ENCODE data around the gene PPP2R2C. TPM values are rescaled to one million over a fixed set of nuclear protein-coding genes. Genes with fewer than 3 reads are reported as not detected.

Gene PPP2R2C
- total and polyA plus RNA-seq, 2 of the 4 experiments (the other 2 are of a cell fraction) = 0.03 TPM; not detected in 1

GRCh38 chr4:6464842-6465588 lies 7.4 kb downstream of the PPP2R2C start:
- H3K56ac ChIP-seq (ENCODE audit: extremely low read depth, insufficient read depth, low read length) = no peak overlapping the region
- H4K5ac ChIP-seq (ENCODE audit: low read depth, low read length) = no peak overlapping the region
- no peak overlapping the region for H3K4me2 ChIP-seq (ENCODE audit: low read depth, low read length)
- dilution Hi-C loops (cut with HindIII; ENCODE audit: low sequenced_read_pairs, unreplicated experiment) (no loop called here), intact Hi-C loops (cut with micrococcal nuclease) (no loop called here), in situ Hi-C loops (cut with MboI; ENCODE audit: low sequenced_read_pairs) (no loop called here)
- H2BK15ac ChIP-seq (ENCODE audit: low read depth, low read length) = no peak overlapping the region
- H3K4me3 ChIP-seq (ENCODE audit: insufficient read depth, low read depth, low read length) = no peak overlapping the region
- H3K9me3 ChIP-seq (ENCODE audit: control insufficient read depth, insufficient read depth, low read length) = no peaks in the 10 kb centered on the region
- no peaks in the 10 kb centered on the region for H3K36me3 ChIP-seq (ENCODE audit: control insufficient read depth, insufficient read depth, low read length)
- POLR2A ChIA-PET (ENCODE audit: unreplicated experiment) = no interaction called here
- no peak overlapping the region for H2BK5ac ChIP-seq (ENCODE audit: low read depth, low read length, poor library complexity, severe bottlenecking)
- no TSS peak for BruUV-seq (replicated peaks)
- CTCF ChIA-PET = no interaction called here
- H2BK120ac ChIP-seq (ENCODE audit: low read depth, low read length) = no peak overlapping the region
- H3K18ac ChIP-seq (ENCODE audit: low read depth, low read length) = no peak overlapping the region
- TF ChIP-seq MAFK (IDR thresholded peaks at IDR 0.05; ENCODE audit: low read depth, low read length) = no peak
- TF ChIP-seq FOS (IDR thresholded peaks at IDR 0.05; ENCODE audit: low read depth, low read length) = no peak
- TF ChIP-seq RFX5 (IDR thresholded peaks at IDR 0.05; ENCODE audit: low read depth, low read length) = no peak
- TF ChIP-seq, protein P1, sequence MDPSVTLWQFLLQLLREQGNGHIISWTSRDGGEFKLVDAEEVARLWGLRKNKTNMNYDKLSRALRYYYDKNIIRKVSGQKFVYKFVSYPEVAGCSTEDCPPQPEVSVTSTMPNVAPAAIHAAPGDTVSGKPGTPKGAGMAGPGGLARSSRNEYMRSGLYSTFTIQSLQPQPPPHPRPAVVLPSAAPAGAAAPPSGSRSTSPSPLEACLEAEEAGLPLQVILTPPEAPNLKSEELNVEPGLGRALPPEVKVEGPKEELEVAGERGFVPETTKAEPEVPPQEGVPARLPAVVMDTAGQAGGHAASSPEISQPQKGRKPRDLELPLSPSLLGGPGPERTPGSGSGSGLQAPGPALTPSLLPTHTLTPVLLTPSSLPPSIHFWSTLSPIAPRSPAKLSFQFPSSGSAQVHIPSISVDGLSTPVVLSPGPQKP (IDR thresholded peaks at IDR 0.05; ENCODE audit: borderline replicate concordance, low read depth, low read length) = no peak
- no peak for TF ChIP-seq RCOR1 (IDR thresholded peaks at IDR 0.05; ENCODE audit: insufficient replicate concordance, low read length)
- no peak for TF ChIP-seq CHD1 (IDR thresholded peaks at IDR 0.05; ENCODE audit: low read depth, low read length)
- no peak for TF ChIP-seq NFE2L2 (IDR thresholded peaks at IDR 0.05; ENCODE audit: low read depth, low read length)
- no peak for TF ChIP-seq SMC3 (IDR thresholded peaks at IDR 0.05; ENCODE audit: low read depth, low read length)
- TF ChIP-seq MAZ (IDR thresholded peaks at IDR 0.05; ENCODE audit: borderline replicate concordance, low read depth, low read length) = no peak
- TF ChIP-seq MXI1 (IDR thresholded peaks at IDR 0.05; ENCODE audit: borderline replicate concordance, low read depth, low read length) = no peak
- TF ChIP-seq POLR2A (IDR thresholded peaks at IDR 0.05; ENCODE audit: low read depth, low read length) = no peak
- no peak for TF ChIP-seq CTCF (conservative IDR thresholded peaks at IDR 0.05; ENCODE audit: low read depth, low read length)
- no peak for TF ChIP-seq USF2 (IDR thresholded peaks at IDR 0.05; ENCODE audit: low read depth, low read length)
- no peak for TF ChIP-seq CEBPB (IDR thresholded peaks at IDR 0.05; ENCODE audit: low read depth, low read length)
- no peak for TF ChIP-seq RAD21 (IDR thresholded peaks at IDR 0.05; ENCODE audit: low read length)
- TF ChIP-seq BHLHE40 (IDR thresholded peaks at IDR 0.05; ENCODE audit: low read depth, low read length) = no peak
- no peak overlapping the region for H4K8ac ChIP-seq (ENCODE audit: low read depth in 2 of 2, low read length in 2 of 2)
- no peak overlapping the region for H3K27ac ChIP-seq (ENCODE audit: insufficient read depth, low read length)
- H4K20me1 ChIP-seq (ENCODE audit: insufficient read depth, low read length) = no peaks in the 10 kb centered on the region
- no peak overlapping the region for H3K9ac ChIP-seq (ENCODE audit: low read depth, low read length)
- H3K9me1 ChIP-seq (ENCODE audit: insufficient read depth, low read length) = no peaks in the 10 kb centered on the region
- H3K4me1 ChIP-seq (ENCODE audit: control insufficient read depth, insufficient read depth, low read length) = no peaks in the 10 kb centered on the region
- peaks cover 26% of the 10 kb centered on the region for H3K27me3 ChIP-seq (ENCODE audit: control insufficient read depth, insufficient read depth, low read length)
- H2AFZ ChIP-seq (replicated peaks; ENCODE audit: low read length, poor library complexity) = no peak overlapping the region
- no peak overlapping the region for H3K4ac ChIP-seq (ENCODE audit: low read depth, low read length)
- no peak overlapping the region for H4K91ac ChIP-seq (ENCODE audit: insufficient read depth, low read depth, low read length)
- H2AK5ac ChIP-seq (ENCODE audit: low read depth, low read length) = no peak overlapping the region
- no peak overlapping the region for H2BK20ac ChIP-seq (ENCODE audit: low read depth, low read length)
- no peak overlapping the region for H2AK9ac ChIP-seq (replicated peaks; ENCODE audit: low read depth, low read length, poor library complexity)
- no peak for DNase-seq
- WGBS, 2 experiments (ENCODE audit: extremely low coverage in 2 of 2, insufficient read length in 1 of 2) = no CpG with 5 or more reads among the region's 7 CpGs
- H3K79me1 ChIP-seq (ENCODE audit: low read depth in 1 of 2, low read length in 2 of 2) = no peaks in the 10 kb centered on the region
- no peak overlapping the region for H3K23ac ChIP-seq (ENCODE audit: low read depth, low read length)
- no peak overlapping the region for H3K14ac ChIP-seq (replicated peaks; ENCODE audit: low read depth, low read length)
- no peak for ATAC-seq (ENCODE audit: low read depth)

All from IMR-90 (cell line).